Fibroblast of the aortic adventitia (primary cell): ENCODE measurements around the gene ZC3H7A. TPM values are rescaled to one million over a fixed set of nuclear protein-coding genes. Genes with fewer than 3 reads are reported as not detected.

Experiments
- DNase-seq: peaks from one replicate; pipeline ENCODE4 v3.0.0-alpha.2; 2010; ENCODE audit warnings: low read depth
- H3K4me3 ChIP-seq: 2 replicates; pipeline ENCODE4 v1.5.1; 2011; ENCODE audit warnings: low read depth, mild to moderate bottlenecking, control low read depth, low read length, moderate library complexity
- CTCF ChIP-seq: IDR thresholded peaks from 2 replicates; pipeline ENCODE4 v1.5.1; 2011; ENCODE audit warnings: mild to moderate bottlenecking, low read length, control low read depth, inconsistent platforms; ENCODE audit not compliant: insufficient read depth
- small RNA-seq: library from RNA; depleted of rRNA; stranded (forward); fragments of <200 nt; gene quantifications from one replicate; pipeline ENCODE3, GENCODE V24; 2012
- total RNA-seq: library from RNA; depleted of rRNA; stranded (reverse); fragments of >200 nt; gene quantifications from 2 replicates; pipeline ENCODE4 v1.2.3, GENCODE V29; 2012; ENCODE audit warnings: low replicate concordance

The ZC3H7A gene
- total RNA-seq, 1 donor, result 31.9 TPM

DNA sequence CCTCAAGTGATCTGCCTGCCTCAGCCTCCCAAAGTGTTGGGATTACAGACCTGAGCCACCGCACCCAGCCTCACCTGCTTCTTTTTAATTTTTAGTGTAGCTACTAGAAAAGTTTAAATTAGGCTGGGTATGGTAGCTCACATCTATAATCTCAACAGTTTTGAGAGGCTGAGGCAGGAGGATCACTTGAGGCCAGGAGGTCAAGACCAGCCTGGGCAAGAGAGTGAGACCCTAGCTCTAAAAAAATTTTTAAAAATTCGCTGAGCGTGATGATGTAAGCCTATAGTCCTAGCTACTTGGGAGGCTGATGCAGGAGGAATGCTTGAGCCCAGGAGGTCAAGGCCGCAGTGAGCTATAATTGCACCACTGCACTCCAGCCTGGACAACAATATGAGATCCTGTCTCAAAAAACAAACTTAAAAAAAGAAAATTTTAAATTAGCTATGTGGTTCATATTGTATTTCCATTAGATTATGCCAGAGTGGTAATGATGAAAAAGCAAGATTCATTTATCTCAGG lies 89.3 kb downstream of the ZC3H7A start:
- H3K4me3 ChIP-seq, result no peak overlapping the region
- DNase-seq, result no peak
- no peak for TF ChIP-seq CTCF

GRCh38 chr16:11706180-11706742 lies 90.8 kb downstream of the ZC3H7A start:
- DNase-seq, result peak; percentile 17
- no peak for TF ChIP-seq CTCF
- H3K4me3 ChIP-seq, result no peak overlapping the region

DNA sequence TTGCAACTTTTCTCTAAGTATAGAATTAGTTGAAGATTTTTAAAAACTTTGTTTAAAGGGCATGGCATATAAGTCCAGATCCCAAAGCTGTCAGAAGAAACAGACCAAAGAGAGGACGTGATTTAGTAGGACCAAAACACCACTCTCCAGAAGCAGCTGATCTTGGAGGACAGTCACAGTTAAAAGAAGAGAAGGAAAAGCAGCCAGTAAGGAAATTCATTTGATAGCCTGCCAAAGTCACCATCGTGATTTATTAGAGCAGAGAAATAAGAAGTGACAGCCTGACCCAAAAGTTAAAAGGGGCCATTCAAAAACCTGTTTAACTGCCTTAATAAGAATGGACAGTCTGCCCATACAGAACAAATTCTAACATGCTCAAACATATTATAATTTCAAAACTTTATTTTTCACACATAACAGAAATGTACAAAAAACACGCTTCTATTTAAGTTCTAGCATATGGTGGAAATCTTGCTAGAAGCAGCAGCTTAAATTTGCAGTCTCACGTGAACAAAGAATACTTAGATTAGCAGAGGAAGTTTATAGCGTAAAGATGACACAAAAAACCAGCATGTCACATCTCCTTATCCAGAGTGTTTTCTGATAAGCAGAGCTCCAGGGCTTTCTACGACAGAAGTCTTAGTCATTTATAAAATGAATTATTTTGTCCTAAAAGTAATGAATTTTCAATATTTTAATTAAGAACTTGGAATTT lies 91.6 kb downstream of the ZC3H7A start:
- no peak for DNase-seq
- H3K4me3 ChIP-seq, result no peak overlapping the region
- no peak for TF ChIP-seq CTCF

Small RNAs within 50 kb of the gene (small RNA-seq; reads per million reads assigned to genes)
- gene RF00017, result not detected

Other genes with a start within 250 kb of the ZC3H7A start
- gene LITAF, start 210.3 kb downstream of the ZC3H7A start, total RNA-seq, result 13.9 and 44.6 TPM in 2 replicates
- 9.2 and 10.1 TPM in 2 replicates for gene SNN, start 128.8 kb downstream of the ZC3H7A start, total RNA-seq
- gene TXNDC11, start 54.4 kb downstream of the ZC3H7A start, total RNA-seq, result 9.0 and 24.0 TPM in 2 replicates
- 178 and 183 TPM in 2 replicates for gene RSL1D1, start 54.3 kb upstream of the ZC3H7A start, total RNA-seq
- 106 and 126 TPM in 2 replicates for gene GSPT1, start 118.7 kb upstream of the ZC3H7A start, total RNA-seq
- gene NPIPB2, start 144.8 kb upstream of the ZC3H7A start, total RNA-seq, result 0.63 and 1.6 TPM in 2 replicates
- gene TNFRSF17, start 168.0 kb upstream of the ZC3H7A start, total RNA-seq, result not detected in 2 replicates
- 19.0 and 29.7 TPM in 2 replicates for gene SNX29, start 179.5 kb upstream of the ZC3H7A start, total RNA-seq